ENCODE data around the gene SPRN. TPM values are rescaled to one million over a fixed set of nuclear protein-coding genes. Genes with fewer than 3 reads are reported as not detected.

SPRN gene
- total RNA-seq, 1 experiment from 2014 or later: not detected

DNA sequence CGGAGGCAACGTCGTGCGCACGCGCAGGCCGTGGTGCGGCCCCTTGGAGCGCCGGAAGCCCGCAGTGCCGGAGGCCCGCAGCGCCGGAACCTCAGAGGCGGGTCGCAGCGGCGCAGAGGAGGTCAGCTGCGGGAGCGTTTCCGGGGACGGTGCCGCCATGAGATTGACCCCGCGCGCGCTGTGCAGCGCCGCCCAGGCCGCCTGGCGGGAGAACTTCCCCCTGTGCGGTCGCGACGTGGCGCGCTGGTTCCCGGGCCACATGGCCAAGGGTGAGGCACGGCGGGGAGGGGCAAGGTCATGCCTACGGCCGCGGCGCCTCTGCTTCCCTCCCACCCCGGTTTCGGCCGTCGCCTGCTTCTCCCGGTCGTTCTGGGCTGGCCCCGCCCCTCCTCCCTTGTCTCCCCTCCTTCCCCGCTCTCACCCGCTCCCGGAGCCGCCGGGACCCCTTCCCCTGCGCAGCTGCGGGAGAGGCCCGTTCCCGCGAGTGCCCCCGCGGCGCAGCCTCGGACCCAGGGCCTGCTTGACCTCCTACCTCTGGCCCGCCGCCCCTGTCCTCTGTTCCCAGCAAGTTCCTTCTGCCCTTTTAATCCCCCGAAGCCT is 30.3 kb downstream of the SPRN start, which contains the start of gene MTG1:
TSS of gene MTG1 (plus strand) at position 94 of the 600 bp plus-strand sequence. CDS start at position 158, 64 bp downstream.
- Histone ChIP-seq H3K27ac (peak within 1 kb of the TSS; percentile 84), H3K4me2 (peak within 1 kb of the TSS; percentile 89), H3K4me3 (peak within 1 kb of the TSS; percentile 97), H3K27me3 (ENCODE audit: insufficient read depth, low read depth) (no peaks in the 10 kb centered on the region), H3K79me2 (ENCODE audit: low read depth) (peaks cover 27% of the 10 kb centered on the region), H3K4me1 (replicated peaks; ENCODE audit: insufficient read depth) (peaks cover 7% of the 10 kb centered on the region; the same call in 1 of the 2 replicates), H3K9me3 (ENCODE audit: insufficient read depth, low read depth) (no peaks in the 10 kb centered on the region), H4K20me1 (ENCODE audit: insufficient read depth) (no peaks in the 10 kb centered on the region), H3K9me2 (ENCODE audit: insufficient read depth) (no peaks in the 10 kb centered on the region), H2AFZ (peak within 1 kb of the TSS; percentile 87), H3K36me3 (ENCODE audit: low read depth) (no peaks in the 10 kb centered on the region), H3F3A (ENCODE audit: insufficient read depth, low read depth) (peaks cover 12% of the 10 kb centered on the region; the same call in 1 of the 2 replicates)
- POLR2A ChIA-PET (ENCODE audit: unreplicated experiment): no interaction called here
- no TSS peak for BruUV-seq (replicated peaks)
- intact Hi-C loops (cut with micrococcal nuclease; ENCODE audit: unreplicated experiment): loop anchor here (2.0 to 10.0 kb wide), 2 partner anchors 15 to 69 kb away; partner anchors contain the start of gene PAOX
- CTCF ChIA-PET: no interaction called here
- peak; percentile 70 to 91 for DNase-seq
- no peak for TF ChIP-seq EZH2 (IDR thresholded peaks at IDR 0.05; ENCODE audit: low read depth)
- TF ChIP-seq, protein P1, sequence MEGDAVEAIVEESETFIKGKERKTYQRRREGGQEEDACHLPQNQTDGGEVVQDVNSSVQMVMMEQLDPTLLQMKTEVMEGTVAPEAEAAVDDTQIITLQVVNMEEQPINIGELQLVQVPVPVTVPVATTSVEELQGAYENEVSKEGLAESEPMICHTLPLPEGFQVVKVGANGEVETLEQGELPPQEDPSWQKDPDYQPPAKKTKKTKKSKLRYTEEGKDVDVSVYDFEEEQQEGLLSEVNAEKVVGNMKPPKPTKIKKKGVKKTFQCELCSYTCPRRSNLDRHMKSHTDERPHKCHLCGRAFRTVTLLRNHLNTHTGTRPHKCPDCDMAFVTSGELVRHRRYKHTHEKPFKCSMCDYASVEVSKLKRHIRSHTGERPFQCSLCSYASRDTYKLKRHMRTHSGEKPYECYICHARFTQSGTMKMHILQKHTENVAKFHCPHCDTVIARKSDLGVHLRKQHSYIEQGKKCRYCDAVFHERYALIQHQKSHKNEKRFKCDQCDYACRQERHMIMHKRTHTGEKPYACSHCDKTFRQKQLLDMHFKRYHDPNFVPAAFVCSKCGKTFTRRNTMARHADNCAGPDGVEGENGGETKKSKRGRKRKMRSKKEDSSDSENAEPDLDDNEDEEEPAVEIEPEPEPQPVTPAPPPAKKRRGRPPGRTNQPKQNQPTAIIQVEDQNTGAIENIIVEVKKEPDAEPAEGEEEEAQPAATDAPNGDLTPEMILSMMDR (conservative IDR thresholded peaks at IDR 0.05): no peak

DNA sequence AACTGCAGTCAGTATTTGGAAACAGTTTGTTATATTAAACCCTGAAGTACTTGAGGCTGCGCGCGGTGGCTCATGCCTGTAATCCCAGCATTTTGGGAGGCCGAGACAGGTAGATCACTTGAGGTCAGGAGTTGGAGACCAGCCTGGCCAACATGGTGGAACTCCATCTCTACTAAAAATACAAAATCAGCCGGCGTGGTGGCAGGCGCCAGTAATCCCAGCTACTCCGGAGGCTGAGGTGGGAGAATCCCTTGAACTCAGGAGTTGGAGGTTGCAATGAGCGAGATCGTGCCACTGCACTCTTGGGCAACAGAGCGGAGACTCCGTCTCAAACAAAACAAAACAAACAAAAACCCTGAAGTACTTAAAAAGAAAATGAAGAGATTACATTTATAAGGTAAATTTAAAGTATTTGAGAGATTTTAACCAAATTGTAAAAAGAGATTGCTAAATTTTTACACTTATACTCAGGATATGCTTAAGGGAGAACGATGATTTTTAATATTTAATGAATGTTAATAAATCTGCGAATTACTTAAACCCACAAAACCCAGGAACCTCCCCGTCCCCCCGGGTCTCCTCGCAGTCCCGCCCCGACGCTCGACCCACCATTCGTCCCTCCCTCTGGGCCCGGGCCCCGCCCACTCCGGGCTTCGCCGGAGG is 30.9 kb downstream of the SPRN start:
- Histone ChIP-seq H3K79me2 (ENCODE audit: low read depth) (peaks cover 27% of the 10 kb centered on the region), H3K4me2 (peak overlapping the region; percentile 89), H3K4me1 (replicated peaks; ENCODE audit: insufficient read depth) (peaks cover 7% of the 10 kb centered on the region; the same call in 1 of the 2 replicates), H3K27me3 (ENCODE audit: insufficient read depth, low read depth) (no peaks in the 10 kb centered on the region), H4K20me1 (ENCODE audit: insufficient read depth) (no peaks in the 10 kb centered on the region), H3F3A (ENCODE audit: insufficient read depth, low read depth) (peaks cover 15% of the 10 kb centered on the region; the same call in 1 of the 2 replicates), H2AFZ (peak overlapping the region; percentile 64), H3K4me3 (peak overlapping the region; percentile 97; the same call in 1 of the 2 replicates), H3K9me3 (ENCODE audit: insufficient read depth, low read depth) (no peaks in the 10 kb centered on the region), H3K27ac (no peak overlapping the region), H3K36me3 (ENCODE audit: low read depth) (no peaks in the 10 kb centered on the region), H3K9me2 (ENCODE audit: insufficient read depth) (no peaks in the 10 kb centered on the region)
- BruUV-seq (replicated peaks): TSS peak; percentile 41
- intact Hi-C loops (cut with micrococcal nuclease; ENCODE audit: unreplicated experiment): loop anchor here (2.0 to 10.0 kb wide), 2 partner anchors 15 to 69 kb away; partner anchors contain the start of gene PAOX
- ChIA-PET CTCF (no interaction called here), POLR2A (ENCODE audit: unreplicated experiment) (no interaction called here)
- DNase-seq: no peak
- no peak for TF ChIP-seq EZH2 (IDR thresholded peaks at IDR 0.05; ENCODE audit: low read depth)
- TF ChIP-seq, protein P1 (conservative IDR thresholded peaks at IDR 0.05): no peak

DNA sequence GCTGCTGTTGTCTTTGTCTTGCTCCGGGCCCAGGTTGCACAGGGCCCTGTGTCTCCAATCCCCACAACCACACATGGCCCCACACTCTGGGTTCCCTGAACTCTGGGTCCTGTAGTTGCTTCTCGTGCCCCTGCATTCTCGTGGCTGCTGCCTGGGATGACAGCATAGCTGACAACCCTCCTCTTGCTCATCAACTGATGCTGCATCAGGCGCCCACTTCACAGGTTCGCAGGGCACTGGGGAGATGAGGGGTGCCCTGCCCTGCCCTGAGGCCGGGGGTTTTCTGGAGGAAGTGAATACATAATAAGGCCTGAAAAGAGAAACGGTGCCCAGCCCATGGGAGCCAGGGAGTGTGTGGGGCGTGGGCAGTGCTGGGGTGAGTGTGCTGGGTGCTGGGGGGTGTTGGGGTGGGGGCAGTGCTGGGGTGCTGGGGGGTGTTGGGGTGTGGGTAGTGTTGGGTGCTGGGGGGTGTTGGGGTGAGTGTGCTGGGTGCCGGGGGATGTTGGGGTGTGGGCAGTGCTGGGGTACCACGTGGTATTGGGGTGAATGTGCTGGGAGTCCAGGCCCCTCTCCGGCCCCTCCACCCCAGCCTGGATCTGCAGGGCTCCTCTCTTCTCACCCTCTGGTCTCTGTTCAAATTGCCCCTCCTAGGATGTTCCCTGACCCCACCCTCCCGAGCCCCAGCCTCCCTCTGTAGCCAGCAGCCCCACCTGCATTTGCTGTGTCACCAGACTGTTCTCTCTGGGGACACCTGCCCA is 32.5 kb downstream of the SPRN start:
- Histone ChIP-seq H3K27me3 (ENCODE audit: insufficient read depth, low read depth) (no peaks in the 10 kb centered on the region), H3K9me3 (ENCODE audit: insufficient read depth, low read depth) (no peaks in the 10 kb centered on the region), H3K36me3 (ENCODE audit: low read depth) (no peaks in the 10 kb centered on the region), H3K9me2 (ENCODE audit: insufficient read depth) (no peaks in the 10 kb centered on the region), H3F3A (ENCODE audit: insufficient read depth, low read depth) (peaks cover 15% of the 10 kb centered on the region; the same call in 1 of the 2 replicates), H3K4me2 (no peak overlapping the region), H2AFZ (no peak overlapping the region), H3K4me3 (no peak overlapping the region), H3K4me1 (replicated peaks; ENCODE audit: insufficient read depth) (peaks cover 7% of the 10 kb centered on the region; the same call in 1 of the 2 replicates), H3K27ac (no peak overlapping the region), H3K79me2 (ENCODE audit: low read depth) (peaks cover 21% of the 10 kb centered on the region), H4K20me1 (ENCODE audit: insufficient read depth) (no peaks in the 10 kb centered on the region)
- no peak for DNase-seq
- POLR2A ChIA-PET (ENCODE audit: unreplicated experiment): no interaction called here
- TF ChIP-seq EZH2 (IDR thresholded peaks at IDR 0.05; ENCODE audit: low read depth): no peak
- TF ChIP-seq, protein P1 (conservative IDR thresholded peaks at IDR 0.05): no peak
- no TSS peak for BruUV-seq (replicated peaks)
- CTCF ChIA-PET: no interaction called here
- intact Hi-C loops (cut with micrococcal nuclease; ENCODE audit: unreplicated experiment): loop anchor here (10.0 kb wide), 1 partner anchor 67 kb away; no protein-coding TSS in a partner anchor

Measured in PC-9 (cell line).